Endothelial cell of umbilical vein (primary cell): ENCODE data around the gene NBEAL2.
"Not testable (repeated sequence)": the region's sequence is repeated elsewhere in the genome, so short reads cannot be mapped to it uniquely, and the experiment has no call there.

Experiments
- EZH2 ChIP-seq: IDR thresholded peaks from 2 replicates; pipeline ENCODE4 v1.6.1; 2012; ENCODE audit warnings: borderline replicate concordance, low read depth, mild to moderate bottlenecking, moderate library complexity, low read length, inconsistent platforms; ENCODE audit not compliant: severe bottlenecking
- GATA2 ChIP-seq: IDR thresholded peaks from 2 replicates; pipeline ENCODE4 v1.7.0; 2011; ENCODE audit warnings: low read depth, mild to moderate bottlenecking, moderate library complexity, mixed read lengths, low read length; ENCODE audit not compliant: insufficient read length, insufficient read depth
- JUN ChIP-seq: IDR thresholded peaks from 2 replicates; pipeline ENCODE4 v1.6.1; 2011; ENCODE audit warnings: borderline replicate concordance, low read depth; ENCODE audit not compliant: insufficient read length, insufficient read depth
- POLR2A ChIP-seq: IDR thresholded peaks from 2 replicates; pipeline ENCODE4 v1.6.1; 2012; ENCODE audit warnings: low read depth, mild to moderate bottlenecking, control low read depth, low read length
- POLR2AphosphoS5 ChIP-seq: IDR thresholded peaks from 2 replicates; pipeline ENCODE4 v1.6.1; 2012; ENCODE audit warnings: low read depth, mild to moderate bottlenecking, control low read depth, low read length, moderate library complexity; ENCODE audit not compliant: insufficient read depth
- TF ChIP-seq, protein P1 (sequence below), 2 donors: IDR thresholded peaks; 1 replicate in 1 of 2; 2 replicates in 1 of 2; pipeline ENCODE4 v1.5.1; 2011; ENCODE audit warnings: low read length in 2 of 2, mild to moderate bottlenecking in 2 of 2, moderate library complexity in 2 of 2, control low read depth in 1 of 2, inconsistent platforms in 1 of 2, low read depth in 1 of 2; ENCODE audit not compliant: insufficient read depth in 1 of 2; ENCODE audit errors: extremely low read depth in 1 of 2
- TF ChIP-seq, protein P2 (sequence below): IDR thresholded peaks from 2 replicates; pipeline ENCODE4 v1.6.1; 2011; ENCODE audit not compliant: insufficient read depth, insufficient read length

GRCh38 chr3:47037302-47037701 lies 57.8 kb downstream of the NBEAL2 start:
- TF ChIP-seq, protein P1, sequence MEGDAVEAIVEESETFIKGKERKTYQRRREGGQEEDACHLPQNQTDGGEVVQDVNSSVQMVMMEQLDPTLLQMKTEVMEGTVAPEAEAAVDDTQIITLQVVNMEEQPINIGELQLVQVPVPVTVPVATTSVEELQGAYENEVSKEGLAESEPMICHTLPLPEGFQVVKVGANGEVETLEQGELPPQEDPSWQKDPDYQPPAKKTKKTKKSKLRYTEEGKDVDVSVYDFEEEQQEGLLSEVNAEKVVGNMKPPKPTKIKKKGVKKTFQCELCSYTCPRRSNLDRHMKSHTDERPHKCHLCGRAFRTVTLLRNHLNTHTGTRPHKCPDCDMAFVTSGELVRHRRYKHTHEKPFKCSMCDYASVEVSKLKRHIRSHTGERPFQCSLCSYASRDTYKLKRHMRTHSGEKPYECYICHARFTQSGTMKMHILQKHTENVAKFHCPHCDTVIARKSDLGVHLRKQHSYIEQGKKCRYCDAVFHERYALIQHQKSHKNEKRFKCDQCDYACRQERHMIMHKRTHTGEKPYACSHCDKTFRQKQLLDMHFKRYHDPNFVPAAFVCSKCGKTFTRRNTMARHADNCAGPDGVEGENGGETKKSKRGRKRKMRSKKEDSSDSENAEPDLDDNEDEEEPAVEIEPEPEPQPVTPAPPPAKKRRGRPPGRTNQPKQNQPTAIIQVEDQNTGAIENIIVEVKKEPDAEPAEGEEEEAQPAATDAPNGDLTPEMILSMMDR (IDR thresholded peaks at IDR 0.05; ENCODE audit: extremely low read depth in 1 of 2, insufficient read depth in 1 of 2, low read depth in 1 of 2, low read length in 2 of 2), result not testable (repeated sequence)
- TF ChIP-seq POLR2A, EZH2, JUN, POLR2AphosphoS5, GATA2: not testable (repeated sequence)
- TF ChIP-seq, protein P2, sequence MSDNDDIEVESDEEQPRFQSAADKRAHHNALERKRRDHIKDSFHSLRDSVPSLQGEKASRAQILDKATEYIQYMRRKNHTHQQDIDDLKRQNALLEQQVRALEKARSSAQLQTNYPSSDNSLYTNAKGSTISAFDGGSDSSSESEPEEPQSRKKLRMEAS, result not testable (repeated sequence)
